GM23338 (cell line): ENCODE measurements around the gene ZBTB7B. TPM values are rescaled to one million over a fixed set of nuclear protein-coding genes. Genes with fewer than 3 reads are reported as not detected.

Source experiments
- ATAC-seq: fragments of 200-7000 bp; cut with Tn5 transposase; 3 replicates; pipeline ENCODE4 v1.9.1; 2020
- DNase-seq: peaks from one replicate; pipeline ENCODE4 v3.0.0-alpha.2; 2015; ENCODE audit warnings: low spot score
- H2AFZ ChIP-seq: fragments of 200-600 bp; sonication (generic); 2 replicates; pipeline ENCODE4 v1.8.0; 2016; ENCODE audit warnings: antibody characterized with exemption, mild to moderate bottlenecking, moderate library complexity
- H3F3A ChIP-seq: fragments of 200-600 bp; sonication (generic); replicated peaks from 2 replicates; pipeline ENCODE4 v1.8.0; 2017; ENCODE audit warnings: antibody characterized with exemption, mixed run types, low read depth
- H3K27ac ChIP-seq: fragments of 200-600 bp; sonication (generic); 2 replicates; pipeline ENCODE4 v1.6.1; 2016; ENCODE audit warnings: low read depth
- H3K27me3 ChIP-seq: fragments of 200-600 bp; sonication (generic); 2 replicates; pipeline ENCODE4 v1.8.0; 2016; ENCODE audit warnings: mild to moderate bottlenecking, mixed run types, moderate library complexity; ENCODE audit not compliant: insufficient read depth
- H3K36me3 ChIP-seq: fragments of 200-600 bp; sonication (generic); 2 replicates; pipeline ENCODE4 v1.8.0; 2016; ENCODE audit warnings: mild to moderate bottlenecking; ENCODE audit not compliant: insufficient read depth
- H3K4me1 ChIP-seq: fragments of 200-600 bp; sonication (generic); 2 replicates; pipeline ENCODE4 v1.8.0; 2016; ENCODE audit warnings: mild to moderate bottlenecking, moderate library complexity; ENCODE audit not compliant: insufficient read depth
- H3K4me2 ChIP-seq: fragments of 200-600 bp; sonication (generic); 2 replicates; pipeline ENCODE4 v1.7.1; 2017; ENCODE audit warnings: mixed run types
- H3K4me3 ChIP-seq: fragments of 200-600 bp; sonication (generic); 2 replicates; pipeline ENCODE4 v1.6.1; 2016; ENCODE audit warnings: mixed run types
- H3K79me2 ChIP-seq: fragments of 200-600 bp; sonication (generic); replicated peaks from 2 replicates; pipeline ENCODE4 v1.8.0; 2017; ENCODE audit warnings: mild to moderate bottlenecking; ENCODE audit not compliant: insufficient read depth
- H3K9me2 ChIP-seq: fragments of 200-600 bp; sonication (generic); 2 replicates; pipeline ENCODE4 v1.8.0; 2017; ENCODE audit not compliant: insufficient read depth
- H4K20me1 ChIP-seq: fragments of 200-600 bp; sonication (generic); replicated peaks from 2 replicates; pipeline ENCODE4 v1.8.0; 2017; ENCODE audit warnings: mild to moderate bottlenecking; ENCODE audit not compliant: insufficient read depth
- H3K27ac Mint-ChIP-seq: 2 replicates; pipeline ENCODE4 v1.8.0; 2020; ENCODE audit warnings: inconsistent platforms, mild to moderate bottlenecking, moderate library complexity, mixed read lengths
- H3K27me3 Mint-ChIP-seq: 3 replicates; pipeline ENCODE4 v1.8.0; 2022; ENCODE audit warnings: low read depth, mild to moderate bottlenecking, moderate library complexity, mixed read lengths, inconsistent platforms; ENCODE audit not compliant: insufficient read depth, poor library complexity
- H3K36me3 Mint-ChIP-seq: 3 replicates; pipeline ENCODE4 v1.8.0; 2021; ENCODE audit warnings: low read depth, mild to moderate bottlenecking, inconsistent platforms, moderate library complexity, mixed read lengths
- H3K4me1 Mint-ChIP-seq: 3 replicates; pipeline ENCODE4 v1.8.0; 2020; ENCODE audit warnings: mild to moderate bottlenecking, inconsistent platforms, mixed read lengths
- H3K4me3 Mint-ChIP-seq: 3 replicates; pipeline ENCODE4 v1.8.0; 2021; ENCODE audit warnings: moderate library complexity, mild to moderate bottlenecking, inconsistent platforms, mixed read lengths
- H3K9me3 Mint-ChIP-seq: 3 replicates; pipeline ENCODE4 v1.8.0; 2020; ENCODE audit warnings: moderate library complexity, mild to moderate bottlenecking, inconsistent platforms, mixed read lengths
- CREB1 ChIP-seq: fragments of 250-450 bp; sonication (Bioruptor Pico); IDR thresholded peaks from 2 replicates; pipeline ENCODE4 v1.5.0; 2020; ENCODE audit warnings: low read depth, mild to moderate bottlenecking, moderate library complexity
- CTCF ChIP-seq, 2 experiments: fragments of 200-600 bp in 1 of 2; sonication (generic) in 1 of 2; conservative IDR thresholded peaks; 2 replicates each; pipeline versions ENCODE4 v1.5.1 to v1.6.1; 2016 to 2017; ENCODE audit warnings: antibody characterized with exemption in 2 of 2, low read depth in 2 of 2, mild to moderate bottlenecking in 2 of 2, moderate library complexity in 1 of 2
- EZH2 ChIP-seq: fragments of 200-600 bp; sonication (generic); IDR thresholded peaks from one replicate; pipeline ENCODE4 v1.8.0; 2017; ENCODE audit warnings: antibody characterized with exemption, mild to moderate bottlenecking, low read depth; ENCODE audit not compliant: unreplicated experiment
- EZH2phosphoT487 ChIP-seq: fragments of 200-600 bp; sonication (generic); IDR thresholded peaks from one replicate; pipeline ENCODE4 v1.8.1; 2018; ENCODE audit warnings: antibody characterized with exemption; ENCODE audit not compliant: unreplicated experiment
- JUNB ChIP-seq: IDR thresholded peaks from one replicate; pipeline ENCODE4 v1.6.1; 2016; ENCODE audit warnings: antibody characterized with exemption; ENCODE audit not compliant: unreplicated experiment
- NANOG ChIP-seq: IDR thresholded peaks from 2 replicates; pipeline ENCODE4 v1.6.1; 2016; ENCODE audit warnings: antibody characterized with exemption, borderline replicate concordance
- POLR2AphosphoS5 ChIP-seq: IDR thresholded peaks from 2 replicates; pipeline ENCODE4 v1.6.1; 2016; ENCODE audit warnings: antibody characterized with exemption, low read depth
- REST ChIP-seq: IDR thresholded peaks from one replicate; pipeline ENCODE4 v1.6.1; 2018; ENCODE audit warnings: antibody characterized with exemption; ENCODE audit not compliant: unreplicated experiment
- STAT1 ChIP-seq: IDR thresholded peaks from one replicate; pipeline ENCODE4 v1.6.1; 2016; ENCODE audit warnings: antibody characterized with exemption; ENCODE audit not compliant: unreplicated experiment
- ZNF331 ChIP-seq: fragments of 250-450 bp; sonication (Bioruptor Pico); IDR thresholded peaks from 2 replicates; pipeline ENCODE4 v1.5.0; 2020; ENCODE audit warnings: low read depth, mild to moderate bottlenecking, moderate library complexity
- polyA plus RNA-seq: library from polyadenylated mRNA; unstranded; fragments of >200 nt; fragmentation: Nextera tagmentation; extraction: Ambion mirVana; gene quantifications from 2 replicates; pipeline ENCODE4 v1.2.1, GENCODE V29; 2016
- total RNA-seq: library from RNA; depleted of rRNA; stranded (reverse); fragments of >200 nt; shearing (Covaris generic); gene quantifications from 2 replicates; pipeline ENCODE4 v1.2.3, GENCODE V29; 2014

Gene ZBTB7B
- total and polyA plus RNA-seq, 2 experiments from 2014 or later = 3.6 to 32.6 TPM

GRCh38 chr1:154962156-154962749, 40.3 kb upstream of the ZBTB7B start (continued):
- TF ChIP-seq REST (no peak), CTCF (conservative IDR thresholded peaks at IDR 0.05; ENCODE audit: low read depth in 2 of 2) (no peak), STAT1 (no peak), JUNB (no peak), ZNF331 (CRISPR knock-in tag) (no peak), EZH2 (no peak)

- no peak for ATAC-seq
- TF ChIP-seq CREB1 (CRISPR knock-in tag) (no peak), STAT1 (no peak), EZH2 (no peak), CTCF (conservative IDR thresholded peaks at IDR 0.05; ENCODE audit: low read depth in 2 of 2) (no peak), NANOG (no peak), REST (no peak), EZH2phosphoT487 (no peak), POLR2AphosphoS5 (0 out of 2 replicates have a peak, but pooled peaks have one; percentile 18)
- peak overlapping the region; percentile 97 for H3K27ac ChIP-seq
- peaks cover 47% of the 10 kb centered on the region for H3F3A ChIP-seq
- no peaks in the 10 kb centered on the region for H3K9me2 ChIP-seq
- DNase-seq = no peak
- H2AFZ ChIP-seq = no peak overlapping the region
- Mint-ChIP-seq H3K36me3 (peaks cover 75% of the 10 kb centered on the region), H3K9me3 (no peaks in the 10 kb centered on the region), H3K27me3 (peaks cover 12% of the 10 kb centered on the region), H3K27ac (no peak overlapping the region), H3K4me3 (peak overlapping the region; percentile 81), H3K4me1 (peaks cover 38% of the 10 kb centered on the region)
- peaks cover 36% of the 10 kb centered on the region for H3K36me3 ChIP-seq
- H3K4me2 ChIP-seq = peak overlapping the region; percentile 91
- peak overlapping the region; percentile 92 for H3K4me3 ChIP-seq
- peaks cover 29% of the 10 kb centered on the region for H4K20me1 ChIP-seq
- peaks cover 29% of the 10 kb centered on the region; the same call in 1 of the 2 replicates for H3K4me1 ChIP-seq
- peaks cover 23% of the 10 kb centered on the region for H3K79me2 ChIP-seq
- no peaks in the 10 kb centered on the region for H3K27me3 ChIP-seq
These were observed 39.7 kb upstream of the ZBTB7B start for GRCh38 chr1:154962795-154963330.
